HG02981 (cell line): ENCODE data around the gene RECQL.
"Not testable (repeated sequence)": the region's sequence is repeated elsewhere in the genome, so short reads cannot be mapped to it uniquely, and the experiment has no call there.

Experiments
- ATAC-seq: cut with Tn5 transposase; IDR thresholded peaks from one replicate; pipeline ENCODE4 v1.9.1; 2021; ENCODE audit warnings: mild to moderate bottlenecking, moderate library complexity; ENCODE audit not compliant: unreplicated experiment

RECQL gene

DNA sequence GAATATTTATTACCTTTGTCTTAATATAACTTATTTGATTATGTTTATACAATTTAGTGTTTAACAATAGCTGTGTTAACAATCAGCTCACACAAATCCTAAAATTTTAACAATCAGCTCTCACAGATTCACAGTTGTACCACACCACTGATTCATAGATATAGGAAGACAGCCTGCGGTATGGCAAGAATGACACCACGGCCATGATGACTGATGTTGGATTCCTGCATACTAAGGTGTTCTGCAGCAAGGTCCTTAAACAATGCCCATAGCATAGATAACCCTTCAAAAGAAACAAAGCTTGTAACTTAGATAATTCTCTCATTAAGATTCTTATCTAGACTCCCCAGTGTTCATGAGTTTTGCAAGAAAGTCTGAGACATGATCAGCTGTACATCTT, 67.9 kb downstream of the RECQL start:
- ATAC-seq = no peak

DNA sequence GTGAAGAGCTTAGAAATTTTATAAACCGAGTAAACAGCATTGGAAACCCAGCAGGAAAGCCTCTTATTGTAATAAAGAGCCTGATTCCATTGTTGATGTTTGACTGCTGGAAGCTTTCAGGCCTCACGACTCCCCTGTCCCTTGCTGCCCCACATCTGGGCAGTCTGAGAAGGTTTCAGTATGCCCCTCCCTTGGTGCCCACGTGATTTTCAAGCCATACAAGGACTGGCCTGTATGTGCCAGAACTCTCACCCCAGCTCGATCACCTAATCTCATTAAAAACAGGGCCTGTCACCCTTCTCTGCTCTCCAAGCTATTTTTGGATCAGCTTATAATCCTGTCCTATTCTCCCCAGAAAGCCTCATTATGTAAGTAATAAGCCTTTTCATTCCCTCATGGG, 71.4 kb downstream of the RECQL start:
- no peak for ATAC-seq

DNA sequence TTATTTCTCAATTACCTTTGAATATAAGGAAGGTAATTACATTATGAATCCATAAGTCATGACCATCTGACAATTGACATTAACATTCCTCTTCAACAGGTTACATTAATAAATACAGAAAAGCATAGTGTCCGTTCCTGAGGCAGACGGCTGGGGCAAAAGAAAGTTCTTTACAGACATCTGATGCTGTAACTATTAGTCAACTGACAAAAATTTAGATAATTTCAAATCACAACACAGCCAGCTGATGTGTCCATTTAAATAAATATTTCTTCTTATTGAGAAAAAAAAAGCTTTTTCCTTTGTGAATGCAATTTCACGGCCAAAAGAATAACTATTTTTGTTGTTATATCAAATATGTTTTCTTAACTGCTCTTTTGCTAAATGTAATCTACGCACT, 73.2 kb downstream of the RECQL start:
- no peak for ATAC-seq

DNA sequence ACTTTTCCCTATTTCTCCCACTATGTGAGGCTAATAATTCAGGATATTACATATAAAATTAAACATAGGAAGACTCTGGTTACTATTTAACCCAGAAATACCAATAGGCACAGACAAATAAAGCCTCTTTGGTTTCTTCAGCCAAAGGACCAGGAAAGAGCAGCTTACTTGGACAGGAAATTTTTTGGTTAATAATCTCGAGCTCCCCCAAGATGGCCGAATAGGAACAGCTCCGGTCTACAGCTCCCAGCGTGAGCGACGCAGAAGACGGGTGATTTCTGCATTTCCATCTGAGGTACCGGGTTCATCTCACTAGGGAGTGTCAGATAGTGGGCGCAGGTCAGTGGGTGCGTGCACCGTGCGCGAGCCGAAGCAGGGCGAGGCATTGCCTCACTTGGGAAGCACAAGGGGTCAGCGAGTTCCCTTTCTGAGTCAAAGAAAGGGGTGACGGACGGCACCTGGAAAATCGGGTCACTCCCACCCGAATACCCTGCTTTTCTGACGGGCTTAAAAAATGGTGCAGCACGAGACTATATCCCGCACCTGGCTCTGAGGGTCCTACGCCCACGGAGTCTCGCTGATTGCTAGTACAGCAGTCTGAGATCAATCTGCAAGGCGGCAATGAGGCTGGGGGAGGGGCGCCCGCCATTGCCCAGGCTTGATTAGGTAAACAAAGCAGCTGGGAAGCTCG, 82.3 kb downstream of the RECQL start:
- not testable (repeated sequence) for ATAC-seq
